Measurements from ENCODE around the gene PRR5L. TPM values are rescaled to one million over a fixed set of nuclear protein-coding genes. Genes with fewer than 3 reads are reported as not detected.
"Not testable (repeated sequence)": the region's sequence is repeated elsewhere in the genome, so short reads cannot be mapped to it uniquely, and the experiment has no call there.

The PRR5L gene
- total RNA-seq, 1 donor from 2014 or later, result 32.5 TPM

DNA sequence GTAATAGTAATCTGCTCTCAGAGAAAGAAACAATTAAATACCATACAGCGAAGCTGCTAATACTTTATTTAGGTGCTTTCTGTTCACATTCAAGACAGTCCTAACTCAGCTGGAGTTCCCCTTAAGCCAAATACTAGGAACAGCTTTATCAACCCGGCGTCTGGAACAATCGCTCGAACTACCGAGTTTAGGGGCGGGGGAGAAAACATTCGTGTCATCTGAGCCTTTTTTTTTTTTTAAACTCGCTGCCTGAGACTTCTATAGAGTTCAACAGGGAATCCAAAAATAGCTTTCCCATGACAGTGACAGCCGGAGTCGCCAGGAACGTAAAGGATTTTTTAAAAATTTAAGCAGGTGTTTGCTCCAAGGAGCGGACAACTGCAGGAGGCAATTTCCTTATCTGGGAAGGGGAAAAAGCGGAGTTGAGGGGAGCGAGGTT lies 213.1 kb downstream of the PRR5L start:
- intact Hi-C loops (cut with DNase I), result loop anchor here (5.0 kb wide), 1 partner anchor 233 kb away; no protein-coding TSS in a partner anchor
- Histone ChIP-seq H3K9me3 (no peaks in the 10 kb centered on the region), H3K27ac (peak overlapping the region; percentile 86 to 91), H3K4me1 (peaks cover 0 to 3% of the 10 kb centered on the region in 2 donors), H3K4me3 (peak overlapping the region; percentile 87 to 92), H3K36me3 (no peaks in the 10 kb centered on the region), H3K27me3 (no peaks in the 10 kb centered on the region)
- no peak for DNase-seq (ENCODE audit: low spot score in 2 of 2)
- TF ChIP-seq, protein P1, sequence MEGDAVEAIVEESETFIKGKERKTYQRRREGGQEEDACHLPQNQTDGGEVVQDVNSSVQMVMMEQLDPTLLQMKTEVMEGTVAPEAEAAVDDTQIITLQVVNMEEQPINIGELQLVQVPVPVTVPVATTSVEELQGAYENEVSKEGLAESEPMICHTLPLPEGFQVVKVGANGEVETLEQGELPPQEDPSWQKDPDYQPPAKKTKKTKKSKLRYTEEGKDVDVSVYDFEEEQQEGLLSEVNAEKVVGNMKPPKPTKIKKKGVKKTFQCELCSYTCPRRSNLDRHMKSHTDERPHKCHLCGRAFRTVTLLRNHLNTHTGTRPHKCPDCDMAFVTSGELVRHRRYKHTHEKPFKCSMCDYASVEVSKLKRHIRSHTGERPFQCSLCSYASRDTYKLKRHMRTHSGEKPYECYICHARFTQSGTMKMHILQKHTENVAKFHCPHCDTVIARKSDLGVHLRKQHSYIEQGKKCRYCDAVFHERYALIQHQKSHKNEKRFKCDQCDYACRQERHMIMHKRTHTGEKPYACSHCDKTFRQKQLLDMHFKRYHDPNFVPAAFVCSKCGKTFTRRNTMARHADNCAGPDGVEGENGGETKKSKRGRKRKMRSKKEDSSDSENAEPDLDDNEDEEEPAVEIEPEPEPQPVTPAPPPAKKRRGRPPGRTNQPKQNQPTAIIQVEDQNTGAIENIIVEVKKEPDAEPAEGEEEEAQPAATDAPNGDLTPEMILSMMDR (IDR thresholded peaks at IDR 0.05), result no peak

DNA sequence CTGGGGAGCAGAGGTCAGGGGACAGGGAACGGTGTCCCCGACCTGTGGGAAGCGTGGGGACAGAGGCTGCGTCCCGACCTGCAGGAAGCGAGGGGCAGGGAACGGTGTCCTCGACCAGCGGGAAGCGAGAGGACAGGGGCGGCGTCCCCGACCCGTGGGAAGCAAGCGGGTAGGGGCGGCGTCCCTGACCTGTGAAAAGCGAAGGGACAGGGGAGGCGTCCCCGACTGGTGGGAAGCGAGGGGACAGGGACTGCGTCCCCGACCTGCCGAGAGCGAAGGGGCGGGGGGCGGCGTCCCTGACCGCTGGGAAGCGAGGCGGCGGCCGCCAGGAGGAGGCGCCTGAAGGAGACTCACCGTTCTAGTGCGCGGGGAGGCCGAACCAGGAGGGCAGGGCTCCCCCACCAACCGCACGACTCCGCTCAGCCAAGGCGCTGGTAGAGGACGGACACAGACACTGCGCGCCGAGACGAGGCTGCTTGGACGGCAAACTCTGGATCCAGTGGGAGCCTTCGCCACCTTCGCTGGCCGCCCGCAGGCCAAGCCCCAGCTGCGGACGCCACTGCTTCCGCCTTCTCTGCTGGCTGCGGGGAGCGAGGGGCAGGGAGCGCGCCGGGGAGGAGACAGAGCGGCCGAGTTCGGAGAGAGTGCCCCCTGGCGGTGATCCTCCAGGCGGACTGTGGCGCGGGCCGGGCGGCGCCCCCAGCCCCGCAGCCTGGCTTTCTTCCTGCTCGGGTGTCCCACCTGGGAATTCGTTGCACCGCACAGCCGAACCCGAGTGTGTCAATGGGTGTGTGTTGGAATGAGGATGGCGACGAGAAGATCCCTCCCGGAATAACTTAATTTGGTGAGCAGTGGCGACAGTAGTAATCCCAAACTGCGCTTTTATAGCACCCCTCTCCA lies 213.9 kb downstream of the PRR5L start, which contains the start of gene TRAF6:
Gene TRAF6, minus strand, starts transcription at position 579 of the 900 bp plus-strand sequence. CDS start 8,757 bp downstream, outside the sequence.
- DNase-seq (ENCODE audit: low spot score in 2 of 2), result peak; percentile 41 to 93
- peaks cover 0 to 3% of the 10 kb centered on the region in 2 donors for H3K4me1 ChIP-seq
- TF ChIP-seq, protein P1 (IDR thresholded peaks at IDR 0.05), result peak; percentile 85 to 90 (median 88)
- H3K36me3 ChIP-seq, result no peaks in the 10 kb centered on the region
- H3K9me3 ChIP-seq, result no peaks in the 10 kb centered on the region
- H3K27ac ChIP-seq, result peak within 1 kb of the TSS; percentile 86 to 91
- peak within 1 kb of the TSS; percentile 87 to 92 for H3K4me3 ChIP-seq
- intact Hi-C loops (cut with DNase I), result loop anchor here (5.0 kb wide), 3 partner anchors 82 to 1593 kb away; partner anchors contain the start of genes APIP, IFTAP and PDHX
- no peaks in the 10 kb centered on the region for H3K27me3 ChIP-seq

DNA sequence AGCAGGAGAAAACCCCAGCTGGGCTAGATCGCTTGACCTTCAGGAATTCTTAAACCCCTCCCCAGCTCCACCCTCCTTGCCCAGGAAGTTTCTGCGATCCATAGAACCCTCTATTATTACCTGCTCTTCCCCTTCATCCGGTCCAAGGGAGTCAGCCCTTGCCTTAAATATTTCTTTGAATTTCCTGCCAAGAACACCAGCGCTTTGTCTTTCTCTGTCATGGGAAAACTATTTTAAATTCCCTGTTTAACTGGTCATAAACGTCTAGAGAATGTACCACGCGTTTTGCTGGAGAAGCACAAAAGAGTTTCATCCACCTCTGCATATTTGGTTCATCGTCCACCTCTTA lies 214.5 kb downstream of the PRR5L start:
- TF ChIP-seq, protein P1 (IDR thresholded peaks at IDR 0.05), result no peak
- no peaks in the 10 kb centered on the region for H3K27me3 ChIP-seq
- peaks cover 0 to 3% of the 10 kb centered on the region in 2 donors for H3K4me1 ChIP-seq
- peak overlapping the region; percentile 86 to 91 for H3K27ac ChIP-seq
- H3K4me3 ChIP-seq, result peak overlapping the region; percentile 87 to 92
- DNase-seq (ENCODE audit: low spot score in 2 of 2), result no peak
- intact Hi-C loops (cut with DNase I), result loop anchor here (5.0 kb wide), 2 partner anchors 82 to 1593 kb away; partner anchors contain the start of genes APIP, IFTAP and PDHX
- no peaks in the 10 kb centered on the region for H3K9me3 ChIP-seq
- H3K36me3 ChIP-seq, result no peaks in the 10 kb centered on the region

DNA sequence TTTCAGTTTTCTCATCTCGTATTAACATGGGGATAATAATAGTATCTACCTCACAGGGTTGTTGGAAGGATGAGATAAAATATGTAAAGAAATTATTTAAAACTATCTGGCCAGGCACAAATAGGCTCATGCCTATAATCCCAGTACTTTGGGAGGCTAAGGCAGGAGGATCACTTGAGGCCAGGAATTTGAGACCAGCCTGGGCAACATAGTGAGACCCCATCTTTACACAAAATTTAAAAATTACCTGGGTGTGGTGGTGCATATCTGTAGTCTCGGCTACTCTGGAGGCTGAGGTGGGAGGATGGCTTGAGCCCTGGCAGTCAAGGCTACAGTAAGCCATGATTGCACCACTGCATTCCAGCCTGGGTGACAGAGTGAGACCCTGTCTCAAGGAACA lies 215.0 kb downstream of the PRR5L start:
- not testable (repeated sequence) for H3K9me3 ChIP-seq; DNase-seq (ENCODE audit: low spot score in 2 of 2); H3K36me3 ChIP-seq; H3K27ac ChIP-seq; H3K4me1 ChIP-seq; H3K27me3 ChIP-seq
- peak overlapping the region in 1 of 2 donors; percentile 87 for H3K4me3 ChIP-seq
- intact Hi-C loops (cut with DNase I), result loop anchor here (5.0 kb wide), 2 partner anchors 81 to 1594 kb away; partner anchors contain the start of genes APIP, IFTAP and PDHX

DNA sequence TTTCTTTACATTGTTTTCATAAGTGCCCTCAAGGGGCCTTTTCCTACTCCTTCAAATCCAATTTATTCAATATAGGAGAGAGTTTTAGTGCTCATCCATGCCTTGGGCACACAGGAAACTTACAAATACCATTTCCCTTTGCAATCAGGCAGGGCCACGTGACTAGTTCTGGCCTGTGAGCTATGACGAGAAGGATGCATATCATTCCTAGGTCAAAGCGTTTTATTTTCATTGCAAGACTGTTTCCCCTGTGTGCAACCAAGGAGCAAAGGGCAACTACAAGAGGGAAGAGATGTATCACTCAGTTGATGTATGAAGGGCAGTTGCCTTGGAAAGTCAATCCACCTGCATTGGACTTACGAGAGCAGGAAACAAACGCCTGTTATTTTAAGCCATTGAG lies 215.9 kb downstream of the PRR5L start:
- Histone ChIP-seq H3K27me3 (no peaks in the 10 kb centered on the region), H3K27ac (no peak overlapping the region), H3K4me1 (peaks cover 0 to 3% of the 10 kb centered on the region in 2 donors), H3K9me3 (no peaks in the 10 kb centered on the region), H3K36me3 (no peaks in the 10 kb centered on the region), H3K4me3 (no peak overlapping the region)
- DNase-seq (ENCODE audit: low spot score in 2 of 2), result no peak
- intact Hi-C loops (cut with DNase I), result loop anchor here (5.0 kb wide), 2 partner anchors 80 to 1595 kb away; partner anchors contain the start of genes APIP, IFTAP and PDHX
- TF ChIP-seq, protein P1 (IDR thresholded peaks at IDR 0.05), result no peak

DNA sequence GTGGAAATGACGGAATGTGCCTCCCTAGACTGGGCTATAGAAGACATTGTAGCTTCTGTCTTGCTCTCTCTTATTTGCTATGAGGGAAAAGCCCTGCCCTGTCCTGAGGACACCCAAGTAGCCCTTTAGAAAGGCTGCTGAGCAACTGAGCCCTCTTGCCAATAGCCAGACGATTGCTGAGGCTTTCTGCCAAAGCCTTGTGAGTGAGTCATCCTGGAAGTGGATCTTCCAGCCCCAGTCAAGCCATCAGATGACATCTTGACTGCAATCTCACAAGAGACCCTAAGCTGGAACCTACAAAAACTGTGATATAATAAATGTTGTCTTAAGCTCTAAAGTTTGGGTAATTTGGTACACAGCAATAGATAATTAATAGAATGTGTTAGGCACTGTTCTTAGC lies 217.9 kb downstream of the PRR5L start:
- intact Hi-C loops (cut with DNase I), result loop anchor here (5.0 kb wide), 2 partner anchors 78 to 1597 kb away; partner anchors contain the start of genes APIP, IFTAP and PDHX
- Histone ChIP-seq H3K27me3 (no peaks in the 10 kb centered on the region), H3K27ac (no peak overlapping the region), H3K4me3 (no peak overlapping the region), H3K9me3 (no peaks in the 10 kb centered on the region), H3K36me3 (no peaks in the 10 kb centered on the region), H3K4me1 (no peaks in the 10 kb centered on the region)
- TF ChIP-seq, protein P1 (IDR thresholded peaks at IDR 0.05), result no peak
- DNase-seq (ENCODE audit: low spot score in 2 of 2), result no peak

Data from ascending aorta (tissue), 2 donors.